ENCODE data around the gene FOXN3.

DNA sequence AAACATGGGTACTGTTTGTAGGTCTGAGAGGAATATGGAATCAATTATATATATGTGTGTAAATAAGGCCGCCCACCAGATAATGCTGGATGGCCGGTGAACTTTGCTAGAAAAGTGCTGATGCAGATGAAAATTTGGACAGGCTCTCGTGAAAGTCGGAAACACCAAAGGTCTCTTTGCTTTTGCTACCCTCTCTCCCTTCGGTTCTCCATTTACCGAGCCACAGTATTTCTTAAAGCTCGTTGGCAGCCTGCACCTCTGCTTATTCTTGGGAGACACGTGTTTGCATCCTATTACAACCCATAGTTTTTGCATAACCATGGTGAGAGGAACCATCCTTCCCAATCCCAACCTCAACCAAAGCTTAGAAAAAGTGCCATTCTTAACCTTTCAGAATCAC lies 109.6 kb downstream of the FOXN3 start:
- TF ChIP-seq, protein P1, sequence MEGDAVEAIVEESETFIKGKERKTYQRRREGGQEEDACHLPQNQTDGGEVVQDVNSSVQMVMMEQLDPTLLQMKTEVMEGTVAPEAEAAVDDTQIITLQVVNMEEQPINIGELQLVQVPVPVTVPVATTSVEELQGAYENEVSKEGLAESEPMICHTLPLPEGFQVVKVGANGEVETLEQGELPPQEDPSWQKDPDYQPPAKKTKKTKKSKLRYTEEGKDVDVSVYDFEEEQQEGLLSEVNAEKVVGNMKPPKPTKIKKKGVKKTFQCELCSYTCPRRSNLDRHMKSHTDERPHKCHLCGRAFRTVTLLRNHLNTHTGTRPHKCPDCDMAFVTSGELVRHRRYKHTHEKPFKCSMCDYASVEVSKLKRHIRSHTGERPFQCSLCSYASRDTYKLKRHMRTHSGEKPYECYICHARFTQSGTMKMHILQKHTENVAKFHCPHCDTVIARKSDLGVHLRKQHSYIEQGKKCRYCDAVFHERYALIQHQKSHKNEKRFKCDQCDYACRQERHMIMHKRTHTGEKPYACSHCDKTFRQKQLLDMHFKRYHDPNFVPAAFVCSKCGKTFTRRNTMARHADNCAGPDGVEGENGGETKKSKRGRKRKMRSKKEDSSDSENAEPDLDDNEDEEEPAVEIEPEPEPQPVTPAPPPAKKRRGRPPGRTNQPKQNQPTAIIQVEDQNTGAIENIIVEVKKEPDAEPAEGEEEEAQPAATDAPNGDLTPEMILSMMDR (IDR thresholded peaks at IDR 0.05), result no peak
- no peak for TF ChIP-seq POLR2A (IDR thresholded peaks at IDR 0.05)
